ENCODE data around the gene SCCPDH. TPM values are rescaled to one million over a fixed set of nuclear protein-coding genes. Genes with fewer than 3 reads are reported as not detected.
"Not testable (repeated sequence)": the region's sequence is repeated elsewhere in the genome, so short reads cannot be mapped to it uniquely, and the experiment has no call there.

Gene SCCPDH
- total RNA-seq, 1 experiment from 2014 or later: 26.1 TPM

GRCh38 chr1:246720814-246721213, 3.4 kb upstream of the SCCPDH start:
- H3K9me3 Mint-ChIP-seq (ENCODE audit: unreplicated experiment); H3K4me1 ChIP-seq; H3K36me3 Mint-ChIP-seq (ENCODE audit: insufficient read depth, unreplicated experiment); H3K9me3 ChIP-seq; BruUV-seq (replicated peaks); intact Hi-C loops (cut with micrococcal nuclease; ENCODE audit: unreplicated experiment); POLR2A ChIA-PET; H3K4me1 Mint-ChIP-seq (ENCODE audit: low read depth, unreplicated experiment); DNase-seq; H3K36me3 ChIP-seq (ENCODE audit: control insufficient read depth, insufficient read depth, low read length); H3K4me3 Mint-ChIP-seq (ENCODE audit: unreplicated experiment); H3K27ac Mint-ChIP-seq (ENCODE audit: unreplicated experiment); H3K4me3 ChIP-seq (ENCODE audit: low read depth, low read length); H3K27me3 ChIP-seq (replicated peaks; ENCODE audit: control insufficient read depth, insufficient read depth, low read length); H3K27me3 Mint-ChIP-seq (ENCODE audit: insufficient read depth, unreplicated experiment): not testable (repeated sequence)
- CTCF ChIA-PET: interaction anchor here (0.6 kb wide), 1 partner anchor 214 kb away, joined by 4 read pairs; the partner anchor contains the start of gene SMYD3

GRCh38 chr1:246722720-246723119, 1.5 kb upstream of the SCCPDH start:
- H3K36me3 ChIP-seq (ENCODE audit: control insufficient read depth, insufficient read depth, low read length): peaks cover 2% of the 10 kb centered on the region
- Mint-ChIP-seq H3K27ac (ENCODE audit: unreplicated experiment) (no peak overlapping the region), H3K9me3 (ENCODE audit: unreplicated experiment) (peaks cover 9% of the 10 kb centered on the region), H3K4me1 (ENCODE audit: low read depth, unreplicated experiment) (no peaks in the 10 kb centered on the region), H3K4me3 (ENCODE audit: unreplicated experiment) (peak overlapping the region; percentile 78), H3K36me3 (ENCODE audit: insufficient read depth, unreplicated experiment) (peaks cover 19% of the 10 kb centered on the region), H3K27me3 (ENCODE audit: insufficient read depth, unreplicated experiment) (no peaks in the 10 kb centered on the region)
- H3K27me3 ChIP-seq (replicated peaks; ENCODE audit: control insufficient read depth, insufficient read depth, low read length): no peaks in the 10 kb centered on the region
- ChIA-PET CTCF (no interaction called here), POLR2A (no interaction called here)
- no TSS peak for BruUV-seq (replicated peaks)
- H3K4me1 ChIP-seq: no peaks in the 10 kb centered on the region
- DNase-seq: no peak
- no peak overlapping the region for H3K4me3 ChIP-seq (ENCODE audit: low read depth, low read length)
- intact Hi-C loops (cut with micrococcal nuclease; ENCODE audit: unreplicated experiment): no loop called here
- no peak for TF ChIP-seq CTCF (IDR thresholded peaks at IDR 0.05; ENCODE audit: insufficient read depth in 1 of 2, low read depth in 1 of 2, low read length in 1 of 2, severe bottlenecking in 1 of 2, unreplicated experiment in 1 of 2)
- no peaks in the 10 kb centered on the region for H3K9me3 ChIP-seq

- CTCF ChIA-PET: interaction anchor here (1.0 kb wide), 1 partner anchor 38 kb away, joined by 6 read pairs; no protein-coding TSS in a partner anchor
- no peak for TF ChIP-seq CTCF (IDR thresholded peaks at IDR 0.05; ENCODE audit: insufficient read depth in 1 of 2, low read depth in 1 of 2, low read length in 1 of 2, severe bottlenecking in 1 of 2, unreplicated experiment in 1 of 2)
- Mint-ChIP-seq H3K36me3 (ENCODE audit: insufficient read depth, unreplicated experiment) (peaks cover 33% of the 10 kb centered on the region), H3K27me3 (ENCODE audit: insufficient read depth, unreplicated experiment) (no peaks in the 10 kb centered on the region), H3K9me3 (ENCODE audit: unreplicated experiment) (peaks cover 29% of the 10 kb centered on the region), H3K4me1 (ENCODE audit: low read depth, unreplicated experiment) (no peaks in the 10 kb centered on the region), H3K27ac (ENCODE audit: unreplicated experiment) (no peak overlapping the region), H3K4me3 (ENCODE audit: unreplicated experiment) (peak overlapping the region; percentile 78)
- Histone ChIP-seq H3K27me3 (replicated peaks; ENCODE audit: control insufficient read depth, insufficient read depth, low read length) (no peaks in the 10 kb centered on the region), H3K9me3 (0 out of 2 replicates have a peak, but pooled peaks cover 4% of the 10 kb centered on the region), H3K36me3 (ENCODE audit: control insufficient read depth, insufficient read depth, low read length) (peaks cover 5% of the 10 kb centered on the region), H3K4me1 (no peaks in the 10 kb centered on the region), H3K4me3 (ENCODE audit: low read depth, low read length) (peak overlapping the region; percentile 61)
- POLR2A ChIA-PET: interaction anchor here (0.6 to 1.0 kb wide), 2 partner anchors 24 to 159 kb away, joined by 3 read pairs; no protein-coding TSS in a partner anchor
- intact Hi-C loops (cut with micrococcal nuclease; ENCODE audit: unreplicated experiment): loop anchor here (1.0 kb wide), 1 partner anchor 26 kb away; no protein-coding TSS in a partner anchor
- no TSS peak for BruUV-seq (replicated peaks)
- no peak for DNase-seq
These were observed 504 bp downstream of the SCCPDH start for GRCh38 chr1:246724731-246725095.
